DMS 273 (cell line): ENCODE measurements around the gene TMEM235.
"Not testable (repeated sequence)": the region's sequence is repeated elsewhere in the genome, so short reads cannot be mapped to it uniquely, and the experiment has no call there.

Source experiments
- DNase-seq: peaks from one replicate; lab custom pipeline; 2025; ENCODE audit not compliant: unreplicated experiment; lab: John Stamatoyannopoulos, UW

TMEM235 gene

GRCh38 chr17:78214706-78215061 is 16.7 kb upstream of the TMEM235 start:
- peak; percentile 47 for DNase-seq

GRCh38 chr17:78219396-78220150 is 11.9 kb upstream of the TMEM235 start:
- no peak for DNase-seq

- no peak for DNase-seq
Observed at GRCh38 chr17:78223061-78223460, 8.4 kb upstream of the TMEM235 start.

GRCh38 chr17:78223765-78224164 is 7.7 kb upstream of the TMEM235 start:
- DNase-seq: no peak

- DNase-seq: peak; percentile 91
Observed at GRCh38 chr17:78224231-78225087, 7.0 kb upstream of the TMEM235 start.

GRCh38 chr17:78225088-78225865 is 6.2 kb upstream of the TMEM235 start:
- DNase-seq: peak; percentile 55

GRCh38 chr17:78226055-78226758 is 5.2 kb upstream of the TMEM235 start:
- peak; percentile 33 for DNase-seq

- peak; percentile 76 for DNase-seq
Observed at GRCh38 chr17:78226759-78227454, 4.5 kb upstream of the TMEM235 start.

- peak; percentile 91 for DNase-seq
Observed at GRCh38 chr17:78227455-78227916, 3.9 kb upstream of the TMEM235 start.

- no peak for DNase-seq
Observed at GRCh38 chr17:78228176-78228575, 3.3 kb upstream of the TMEM235 start.

- DNase-seq: no peak
Observed at GRCh38 chr17:78230252-78230962, 1.0 kb upstream of the TMEM235 start.

- no peak for DNase-seq
Observed at GRCh38 chr17:78231991-78232858, 794 bp downstream of the TMEM235 start.

- no peak for DNase-seq
Observed at GRCh38 chr17:78232859-78233173, 1.4 kb downstream of the TMEM235 start.

- DNase-seq: no peak
Observed at GRCh38 chr17:78233678-78234077, 2.2 kb downstream of the TMEM235 start.

GRCh38 chr17:78234261-78234865 is 2.9 kb downstream of the TMEM235 start:
- no peak for DNase-seq

GRCh38 chr17:78235022-78235421 is 3.6 kb downstream of the TMEM235 start:
- not testable (repeated sequence) for DNase-seq

- DNase-seq: no peak
Observed at GRCh38 chr17:78235885-78236284, 4.5 kb downstream of the TMEM235 start.

- no peak for DNase-seq
Observed at GRCh38 chr17:78236362-78237127, 5.1 kb downstream of the TMEM235 start.
